Epithelial cell of esophagus (primary cell): ENCODE results near the gene RLBP1.
A peak's percentile ranks its signal among the peaks of the same experiment; 100 is the strongest.

ENCODE experiments used
- DNase-seq: peaks from one replicate; pipeline ENCODE4 v3.0.0; 2010; ENCODE audit warnings: low read depth
- H3K4me3 ChIP-seq: 2 replicates; pipeline ENCODE4 v1.5.1; 2011; ENCODE audit warnings: mild to moderate bottlenecking, low read length, control low read depth
- TF ChIP-seq, protein P1 (sequence below): IDR thresholded peaks from 2 replicates; pipeline ENCODE4 v1.5.1; 2011; ENCODE audit warnings: low read depth, mild to moderate bottlenecking, low read length, control low read depth, inconsistent platforms; ENCODE audit not compliant: insufficient read depth; ENCODE audit errors: missing control alignments

RLBP1 gene

DNA sequence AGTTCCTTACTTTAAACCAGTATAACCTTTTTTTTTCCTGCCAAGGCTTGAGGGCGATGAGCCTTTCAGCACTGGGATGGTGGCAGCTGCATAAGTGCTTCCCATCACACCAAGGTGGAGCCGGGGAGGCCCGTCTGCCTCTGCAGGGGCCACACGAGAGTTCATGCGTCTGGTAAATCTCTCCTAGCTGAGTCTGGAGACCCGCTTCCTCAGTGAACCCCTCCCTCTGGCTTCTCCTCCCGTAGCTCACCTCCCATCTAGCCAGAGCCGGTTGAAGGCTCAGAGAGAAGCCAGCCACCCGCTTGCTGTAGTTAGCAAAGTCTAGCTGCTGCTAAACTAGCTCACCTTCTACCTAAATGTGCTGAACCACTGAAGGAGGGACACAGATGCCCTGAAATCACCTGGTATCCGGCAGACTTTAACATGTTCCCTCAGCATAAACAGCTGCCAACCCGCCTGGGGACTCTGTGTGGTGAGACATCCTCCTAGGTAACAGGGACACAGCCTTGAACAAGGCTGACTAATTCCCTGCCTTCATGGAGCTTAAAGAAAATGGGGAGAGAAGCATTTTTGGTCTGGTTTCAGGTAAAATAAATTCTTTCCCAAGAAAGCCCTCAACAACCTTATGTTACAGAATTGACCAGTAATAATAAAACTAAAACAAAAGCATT is 42.9 kb downstream of the RLBP1 start:
- DNase-seq: no peak
- H3K4me3 ChIP-seq: no peak overlapping the region

DNA sequence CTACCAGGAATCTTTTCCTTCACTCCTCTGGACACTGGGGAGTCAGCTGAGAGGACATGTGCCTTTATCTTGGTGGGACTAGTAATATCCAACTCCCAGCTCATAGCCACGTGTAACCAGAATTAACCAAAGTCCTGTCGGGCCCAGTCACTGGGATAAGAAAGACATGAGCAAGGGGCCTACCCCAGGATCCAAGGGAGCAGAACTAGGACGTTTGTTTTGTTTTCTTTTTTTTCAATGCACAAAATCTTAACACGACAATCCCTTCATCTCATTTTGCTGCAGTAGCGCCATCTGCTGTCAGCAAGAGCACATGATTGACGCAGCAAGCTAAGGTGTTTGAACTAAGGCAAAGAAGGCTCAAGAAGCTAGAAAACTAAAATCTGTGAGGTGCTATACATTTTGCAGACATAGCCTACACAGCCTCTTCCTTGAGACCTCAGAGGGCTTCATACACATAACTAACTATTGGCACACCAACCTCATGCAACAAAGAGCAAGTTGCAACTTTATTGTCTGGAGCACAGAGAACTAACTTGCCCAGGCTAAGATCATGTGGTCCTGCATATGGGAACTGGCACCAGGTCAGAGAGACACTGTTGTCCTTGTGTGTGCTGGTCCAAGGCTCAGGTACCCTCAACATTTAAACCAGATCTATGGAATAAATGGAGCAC is 43.6 kb downstream of the RLBP1 start:
- TF ChIP-seq, protein P1, sequence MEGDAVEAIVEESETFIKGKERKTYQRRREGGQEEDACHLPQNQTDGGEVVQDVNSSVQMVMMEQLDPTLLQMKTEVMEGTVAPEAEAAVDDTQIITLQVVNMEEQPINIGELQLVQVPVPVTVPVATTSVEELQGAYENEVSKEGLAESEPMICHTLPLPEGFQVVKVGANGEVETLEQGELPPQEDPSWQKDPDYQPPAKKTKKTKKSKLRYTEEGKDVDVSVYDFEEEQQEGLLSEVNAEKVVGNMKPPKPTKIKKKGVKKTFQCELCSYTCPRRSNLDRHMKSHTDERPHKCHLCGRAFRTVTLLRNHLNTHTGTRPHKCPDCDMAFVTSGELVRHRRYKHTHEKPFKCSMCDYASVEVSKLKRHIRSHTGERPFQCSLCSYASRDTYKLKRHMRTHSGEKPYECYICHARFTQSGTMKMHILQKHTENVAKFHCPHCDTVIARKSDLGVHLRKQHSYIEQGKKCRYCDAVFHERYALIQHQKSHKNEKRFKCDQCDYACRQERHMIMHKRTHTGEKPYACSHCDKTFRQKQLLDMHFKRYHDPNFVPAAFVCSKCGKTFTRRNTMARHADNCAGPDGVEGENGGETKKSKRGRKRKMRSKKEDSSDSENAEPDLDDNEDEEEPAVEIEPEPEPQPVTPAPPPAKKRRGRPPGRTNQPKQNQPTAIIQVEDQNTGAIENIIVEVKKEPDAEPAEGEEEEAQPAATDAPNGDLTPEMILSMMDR: peak; percentile 93
- DNase-seq: peak; percentile 76
- no peak overlapping the region for H3K4me3 ChIP-seq

More for the DNA sequence above, 42.9 kb downstream of the RLBP1 start:
- TF ChIP-seq, protein P1: no peak

DNA sequence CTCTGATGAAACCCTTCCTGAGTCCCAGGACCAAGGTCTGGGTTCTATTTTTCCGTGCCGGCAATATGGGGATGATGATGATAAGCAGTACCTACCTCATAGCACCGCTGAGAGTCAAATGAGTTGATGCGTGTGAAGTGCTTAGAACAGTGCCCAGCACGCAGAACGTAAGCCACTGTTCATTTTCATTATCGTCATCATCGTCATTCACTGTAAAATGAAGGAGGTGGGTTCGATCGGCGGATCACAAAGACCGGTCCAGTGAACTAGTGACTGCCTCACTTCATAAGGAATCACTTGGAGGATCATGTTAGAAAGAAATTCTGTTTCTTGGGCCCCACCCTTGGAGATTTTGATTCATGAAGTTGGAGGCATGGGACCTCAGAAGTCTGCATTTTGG is 44.3 kb downstream of the RLBP1 start:
- H3K4me3 ChIP-seq: no peak overlapping the region
- DNase-seq: no peak
- TF ChIP-seq, protein P1: no peak

DNA sequence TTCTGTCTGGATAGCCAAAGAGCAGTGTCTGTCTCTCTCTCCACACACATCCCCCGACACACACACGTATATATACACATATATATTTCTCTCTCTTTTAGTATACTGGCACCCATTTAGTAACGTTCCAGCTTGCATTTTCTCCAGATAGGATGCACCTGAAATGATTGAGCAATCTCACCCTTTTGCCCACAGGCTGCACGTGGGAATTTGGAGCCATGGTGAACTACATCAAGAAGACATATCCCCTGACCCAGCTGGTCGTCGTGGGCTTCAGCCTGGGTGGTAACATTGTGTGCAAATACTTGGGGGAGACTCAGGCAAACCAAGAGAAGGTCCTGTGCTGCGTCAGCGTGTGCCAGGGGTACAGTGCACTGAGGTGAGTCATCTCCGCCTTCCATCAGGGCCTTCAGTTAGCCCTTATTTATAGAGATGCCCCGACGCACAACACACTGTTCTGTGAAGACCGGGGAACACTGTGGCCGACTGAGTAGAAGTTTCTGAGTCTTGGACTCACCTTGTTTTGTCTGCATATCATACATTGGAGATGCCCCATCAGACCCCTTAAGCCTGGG is 45.7 kb downstream of the RLBP1 start:
- TF ChIP-seq, protein P1: no peak
- no peak overlapping the region for H3K4me3 ChIP-seq
- DNase-seq: no peak

DNA sequence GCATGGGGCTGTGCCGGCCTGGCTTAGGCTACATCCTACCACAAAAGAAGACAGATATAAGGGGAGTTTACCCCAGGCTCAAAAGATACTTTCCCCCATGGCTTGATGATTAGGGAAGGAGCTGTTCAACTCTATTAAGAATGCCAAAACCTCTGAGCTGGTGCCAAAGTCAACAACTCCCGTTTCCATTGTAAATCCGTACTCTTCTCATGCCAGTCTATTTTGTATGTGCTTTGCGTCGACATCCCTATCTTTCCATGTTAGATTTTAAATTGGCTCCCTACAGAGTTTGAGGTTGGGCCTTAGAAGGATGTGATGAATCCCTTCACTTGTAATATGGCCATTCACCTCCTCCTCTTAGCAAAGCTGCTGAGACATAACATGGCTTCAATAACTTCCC is 46.9 kb downstream of the RLBP1 start:
- DNase-seq: no peak
- no peak overlapping the region for H3K4me3 ChIP-seq
- TF ChIP-seq, protein P1: no peak

DNA sequence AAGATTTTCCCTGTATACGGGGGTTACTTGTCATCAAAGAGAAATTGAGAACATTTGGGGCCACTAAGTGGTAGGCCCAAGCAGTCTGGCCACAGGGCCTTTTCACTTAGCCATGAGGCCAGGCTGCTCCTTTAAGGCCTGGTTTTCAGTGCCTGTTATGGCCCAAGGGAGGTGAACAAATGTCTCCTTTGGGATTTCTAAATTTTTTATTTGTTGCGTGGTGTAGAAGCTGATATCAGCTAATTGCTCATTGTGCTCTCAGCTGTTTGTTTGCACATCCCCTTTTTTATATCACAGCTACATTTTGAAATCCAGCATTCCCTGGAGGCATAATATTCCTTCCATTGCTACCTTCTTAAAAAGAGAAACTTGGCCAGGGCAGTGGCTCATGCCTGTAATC is 48.5 kb downstream of the RLBP1 start:
- no peak overlapping the region for H3K4me3 ChIP-seq
- TF ChIP-seq, protein P1: no peak
- no peak for DNase-seq
